ENCODE measurements around the gene PDE7B. TPM values are rescaled to one million over a fixed set of nuclear protein-coding genes. Genes with fewer than 3 reads are reported as not detected.

PDE7B gene
- total RNA-seq, 1 donor from 2014 or later: 13.6 TPM

DNA sequence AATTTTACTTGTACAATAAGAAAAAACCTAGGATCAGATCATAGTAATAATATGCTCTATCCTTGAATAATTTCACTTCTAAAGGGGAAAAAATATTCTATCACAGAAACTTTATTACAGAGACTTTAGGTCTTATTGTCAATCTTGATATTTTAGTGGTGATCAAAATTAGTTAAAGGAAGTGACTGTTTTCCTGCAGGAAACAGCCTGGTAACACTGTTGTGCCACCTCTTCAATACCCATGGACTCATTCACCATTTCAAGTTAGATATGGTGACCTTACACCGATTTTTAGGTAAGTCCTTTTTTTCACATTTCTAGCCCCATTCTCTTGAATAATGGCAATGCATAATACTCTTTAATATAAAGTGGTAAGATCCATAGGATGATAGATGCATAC lies 299.5 kb downstream of the PDE7B start:
- no peak overlapping the region for H3K27ac ChIP-seq (ENCODE audit: low read depth, low read length)
- no peak overlapping the region for H3K9ac ChIP-seq (ENCODE audit: low read depth in 1 of 3, low read length in 3 of 3)
- no peak overlapping the region for H3K4me3 ChIP-seq (ENCODE audit: low read length in 3 of 3)
- no peaks in the 10 kb centered on the region for H3K9me3 ChIP-seq (ENCODE audit: control insufficient read depth in 3 of 3, low read length in 3 of 3)
- H3K36me3 ChIP-seq (ENCODE audit: control insufficient read depth in 3 of 3, insufficient read depth in 3 of 3, low read length in 3 of 3): peaks cover 0 to 19% (median 10%) of the 10 kb centered on the region in 3 donors
- H3K4me1 ChIP-seq (ENCODE audit: control insufficient read depth in 3 of 3, insufficient read depth in 3 of 3, low read length in 3 of 3): peaks cover 0 to 8% (median 4%) of the 10 kb centered on the region in 3 donors
- no peaks in the 10 kb centered on the region for H3K27me3 ChIP-seq (ENCODE audit: control insufficient read depth in 3 of 3, insufficient read depth in 3 of 3, low read length in 3 of 3)

- Histone ChIP-seq H3K27ac (ENCODE audit: low read depth, low read length) (no peak overlapping the region), H3K36me3 (ENCODE audit: control insufficient read depth in 3 of 3, insufficient read depth in 3 of 3, low read length in 3 of 3) (peaks cover 4 to 28% (median 12%) of the 10 kb centered on the region in 3 donors), H3K9ac (ENCODE audit: low read depth in 1 of 3, low read length in 3 of 3) (no peak overlapping the region), H3K27me3 (ENCODE audit: control insufficient read depth in 3 of 3, insufficient read depth in 3 of 3, low read length in 3 of 3) (no peaks in the 10 kb centered on the region), H3K4me1 (ENCODE audit: control insufficient read depth in 3 of 3, insufficient read depth in 3 of 3, low read length in 3 of 3) (peaks cover 0 to 10% (median 7%) of the 10 kb centered on the region in 3 donors), H3K4me3 (ENCODE audit: low read length in 3 of 3) (no peak overlapping the region), H3K9me3 (ENCODE audit: control insufficient read depth in 3 of 3, low read length in 3 of 3) (no peaks in the 10 kb centered on the region)
Observed at GRCh38 chr6:136153707-136154375, 302.3 kb downstream of the PDE7B start.

DNA sequence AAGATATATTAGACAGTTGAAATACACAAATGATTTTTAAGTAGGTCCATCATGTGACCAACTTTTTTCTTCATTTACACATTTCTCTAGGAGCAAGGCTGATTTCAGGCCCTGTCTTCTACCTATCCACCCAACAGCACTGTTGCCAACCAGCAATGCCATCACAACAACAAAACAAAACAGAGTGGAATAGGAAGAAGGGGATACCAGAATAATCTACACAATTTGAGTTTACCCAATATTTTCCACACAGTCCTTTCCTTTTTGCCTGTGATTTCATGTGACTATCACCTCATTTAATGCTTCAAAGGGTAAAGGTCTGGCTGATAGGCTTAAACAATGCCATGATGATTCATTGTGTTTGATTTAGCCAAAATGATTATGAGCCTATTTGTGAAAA lies 303.7 kb downstream of the PDE7B start:
- H3K9me3 ChIP-seq (ENCODE audit: control insufficient read depth in 3 of 3, low read length in 3 of 3): no peaks in the 10 kb centered on the region
- H3K27ac ChIP-seq (ENCODE audit: low read depth, low read length): no peak overlapping the region
- peaks cover 4 to 26% (median 12%) of the 10 kb centered on the region in 3 donors for H3K36me3 ChIP-seq (ENCODE audit: control insufficient read depth in 3 of 3, insufficient read depth in 3 of 3, low read length in 3 of 3)
- H3K4me3 ChIP-seq (ENCODE audit: low read length in 3 of 3): no peak overlapping the region
- no peak overlapping the region for H3K9ac ChIP-seq (ENCODE audit: low read depth in 1 of 3, low read length in 3 of 3)
- no peaks in the 10 kb centered on the region for H3K27me3 ChIP-seq (ENCODE audit: control insufficient read depth in 3 of 3, insufficient read depth in 3 of 3, low read length in 3 of 3)
- peaks cover 0 to 10% (median 7%) of the 10 kb centered on the region in 3 donors for H3K4me1 ChIP-seq (ENCODE audit: control insufficient read depth in 3 of 3, insufficient read depth in 3 of 3, low read length in 3 of 3)

- Histone ChIP-seq H3K4me3 (ENCODE audit: low read length in 3 of 3) (no peak overlapping the region), H3K27me3 (ENCODE audit: control insufficient read depth in 3 of 3, insufficient read depth in 3 of 3, low read length in 3 of 3) (no peaks in the 10 kb centered on the region), H3K36me3 (ENCODE audit: control insufficient read depth in 3 of 3, insufficient read depth in 3 of 3, low read length in 3 of 3) (peaks cover 4 to 31% (median 10%) of the 10 kb centered on the region in 3 donors), H3K9ac (ENCODE audit: low read depth in 1 of 3, low read length in 3 of 3) (no peak overlapping the region), H3K27ac (ENCODE audit: low read depth, low read length) (no peak overlapping the region), H3K9me3 (ENCODE audit: control insufficient read depth in 3 of 3, low read length in 3 of 3) (no peaks in the 10 kb centered on the region), H3K4me1 (ENCODE audit: control insufficient read depth in 3 of 3, insufficient read depth in 3 of 3, low read length in 3 of 3) (peaks cover 0 to 10% (median 7%) of the 10 kb centered on the region in 3 donors)
Observed at GRCh38 chr6:136157743-136158142, 306.2 kb downstream of the PDE7B start.

GRCh38 chr6:136158387-136158821 lies 306.9 kb downstream of the PDE7B start:
- Histone ChIP-seq H3K27me3 (ENCODE audit: control insufficient read depth in 3 of 3, insufficient read depth in 3 of 3, low read length in 3 of 3) (no peaks in the 10 kb centered on the region), H3K27ac (ENCODE audit: low read depth, low read length) (no peak overlapping the region), H3K9me3 (ENCODE audit: control insufficient read depth in 3 of 3, low read length in 3 of 3) (no peaks in the 10 kb centered on the region), H3K4me3 (ENCODE audit: low read length in 3 of 3) (no peak overlapping the region), H3K9ac (ENCODE audit: low read depth in 1 of 3, low read length in 3 of 3) (no peak overlapping the region), H3K4me1 (ENCODE audit: control insufficient read depth in 3 of 3, insufficient read depth in 3 of 3, low read length in 3 of 3) (peaks cover 0 to 5% (median 3%) of the 10 kb centered on the region in 3 donors), H3K36me3 (ENCODE audit: control insufficient read depth in 3 of 3, insufficient read depth in 3 of 3, low read length in 3 of 3) (peaks cover 9 to 31% (median 13%) of the 10 kb centered on the region in 3 donors)

GRCh38 chr6:136158971-136159370 lies 307.5 kb downstream of the PDE7B start:
- Histone ChIP-seq H3K4me3 (ENCODE audit: low read length in 3 of 3) (no peak overlapping the region), H3K27me3 (ENCODE audit: control insufficient read depth in 3 of 3, insufficient read depth in 3 of 3, low read length in 3 of 3) (no peaks in the 10 kb centered on the region), H3K9me3 (ENCODE audit: control insufficient read depth in 3 of 3, low read length in 3 of 3) (no peaks in the 10 kb centered on the region), H3K36me3 (ENCODE audit: control insufficient read depth in 3 of 3, insufficient read depth in 3 of 3, low read length in 3 of 3) (peaks cover 9 to 31% (median 13%) of the 10 kb centered on the region in 3 donors), H3K27ac (ENCODE audit: low read depth, low read length) (no peak overlapping the region), H3K9ac (ENCODE audit: low read depth in 1 of 3, low read length in 3 of 3) (no peak overlapping the region), H3K4me1 (ENCODE audit: control insufficient read depth in 3 of 3, insufficient read depth in 3 of 3, low read length in 3 of 3) (peaks cover 0 to 4% (median 3%) of the 10 kb centered on the region in 3 donors)

GRCh38 chr6:136160250-136160649 lies 308.7 kb downstream of the PDE7B start:
- Histone ChIP-seq H3K9ac (ENCODE audit: low read depth in 1 of 3, low read length in 3 of 3) (no peak overlapping the region), H3K4me3 (ENCODE audit: low read length in 3 of 3) (no peak overlapping the region), H3K27me3 (ENCODE audit: control insufficient read depth in 3 of 3, insufficient read depth in 3 of 3, low read length in 3 of 3) (no peaks in the 10 kb centered on the region), H3K27ac (ENCODE audit: low read depth, low read length) (no peak overlapping the region), H3K4me1 (ENCODE audit: control insufficient read depth in 3 of 3, insufficient read depth in 3 of 3, low read length in 3 of 3) (peaks cover 0 to 4% (median 3%) of the 10 kb centered on the region in 3 donors), H3K9me3 (ENCODE audit: control insufficient read depth in 3 of 3, low read length in 3 of 3) (no peaks in the 10 kb centered on the region), H3K36me3 (ENCODE audit: control insufficient read depth in 3 of 3, insufficient read depth in 3 of 3, low read length in 3 of 3) (peaks cover 9 to 30% (median 11%) of the 10 kb centered on the region in 3 donors)

DNA sequence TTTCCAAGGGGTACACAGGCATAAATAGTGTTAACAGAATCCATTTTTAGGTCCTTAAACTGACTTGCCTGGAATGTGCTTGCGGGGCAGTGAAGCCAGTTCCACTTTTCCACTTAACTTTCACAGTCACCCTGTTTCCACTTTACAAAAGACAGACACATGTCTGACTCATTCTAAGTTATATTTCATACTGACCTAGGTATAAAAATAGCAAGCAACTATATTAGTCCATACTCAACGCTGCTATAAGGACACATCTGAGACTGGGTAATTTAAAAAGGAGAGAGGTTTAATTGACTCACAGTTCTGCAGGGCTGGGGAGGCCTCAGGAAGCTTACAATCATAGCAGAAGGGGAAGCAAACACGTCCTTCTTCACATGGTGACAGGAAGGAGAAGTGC lies 310.4 kb downstream of the PDE7B start:
- H3K36me3 ChIP-seq (ENCODE audit: control insufficient read depth in 3 of 3, insufficient read depth in 3 of 3, low read length in 3 of 3): peaks cover 5 to 29% (median 20%) of the 10 kb centered on the region in 3 donors

DNA sequence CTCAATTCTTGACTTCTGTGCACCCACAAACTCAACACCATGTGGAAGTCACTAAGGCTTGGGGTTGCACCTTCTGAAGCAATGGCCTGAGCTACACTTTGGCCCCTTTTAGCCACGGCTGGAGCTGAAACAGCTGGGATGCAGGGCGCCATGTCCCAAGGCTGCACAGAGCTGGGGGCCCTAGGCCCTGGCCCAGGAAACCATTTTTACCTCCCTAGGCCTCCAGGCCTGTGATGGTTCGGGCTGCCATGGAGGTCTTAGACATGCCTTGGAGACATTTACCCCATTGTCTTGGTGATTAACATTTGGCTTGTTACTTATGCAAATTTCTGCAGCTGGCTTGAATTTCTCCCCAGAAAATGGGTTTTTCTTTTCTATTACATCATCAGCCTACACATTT lies 311.8 kb downstream of the PDE7B start:
- Histone ChIP-seq H3K4me1 (ENCODE audit: control insufficient read depth in 3 of 3, insufficient read depth in 3 of 3, low read length in 3 of 3) (no peaks in the 10 kb centered on the region), H3K27me3 (ENCODE audit: control insufficient read depth in 3 of 3, insufficient read depth in 3 of 3, low read length in 3 of 3) (no peaks in the 10 kb centered on the region), H3K36me3 (ENCODE audit: control insufficient read depth in 3 of 3, insufficient read depth in 3 of 3, low read length in 3 of 3) (peaks cover 5 to 25% (median 20%) of the 10 kb centered on the region in 3 donors), H3K9ac (ENCODE audit: low read depth in 1 of 3, low read length in 3 of 3) (no peak overlapping the region), H3K4me3 (ENCODE audit: low read length in 3 of 3) (no peak overlapping the region), H3K27ac (ENCODE audit: low read depth, low read length) (no peak overlapping the region), H3K9me3 (ENCODE audit: control insufficient read depth in 3 of 3, low read length in 3 of 3) (no peaks in the 10 kb centered on the region)

More for the DNA sequence above, 310.4 kb downstream of the PDE7B start:
- Histone ChIP-seq H3K27me3 (ENCODE audit: control insufficient read depth in 3 of 3, insufficient read depth in 3 of 3, low read length in 3 of 3) (no peaks in the 10 kb centered on the region), H3K4me1 (ENCODE audit: control insufficient read depth in 3 of 3, insufficient read depth in 3 of 3, low read length in 3 of 3) (peaks cover 0 to 4% (median 3%) of the 10 kb centered on the region in 3 donors), H3K9ac (ENCODE audit: low read depth in 1 of 3, low read length in 3 of 3) (no peak overlapping the region), H3K27ac (ENCODE audit: low read depth, low read length) (no peak overlapping the region), H3K9me3 (ENCODE audit: control insufficient read depth in 3 of 3, low read length in 3 of 3) (no peaks in the 10 kb centered on the region), H3K4me3 (ENCODE audit: low read length in 3 of 3) (no peak overlapping the region)

DNA sequence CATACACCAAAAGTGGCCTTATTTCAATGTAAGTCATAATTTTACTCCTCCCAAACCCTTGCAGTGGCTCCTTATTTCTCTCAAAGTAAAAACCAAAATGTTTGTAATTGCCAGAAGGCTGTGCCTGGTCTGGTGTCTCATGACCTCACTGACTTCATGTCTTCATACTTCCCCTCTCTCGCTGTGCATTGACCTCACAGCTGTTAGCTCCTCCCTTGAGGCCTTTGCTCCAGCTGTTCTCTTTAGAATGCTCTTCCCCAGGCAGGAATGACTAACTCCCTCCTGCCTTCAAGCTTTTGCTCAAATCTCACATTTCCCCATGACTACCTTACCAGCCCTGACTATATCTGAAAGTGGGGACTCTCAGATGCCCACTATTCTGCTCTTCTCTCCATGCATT lies 315.3 kb downstream of the PDE7B start:
- Histone ChIP-seq H3K9ac (ENCODE audit: low read depth in 1 of 3, low read length in 3 of 3) (no peak overlapping the region), H3K27ac (ENCODE audit: low read depth, low read length) (no peak overlapping the region), H3K36me3 (ENCODE audit: control insufficient read depth in 3 of 3, insufficient read depth in 3 of 3, low read length in 3 of 3) (peaks cover 7 to 20% (median 20%) of the 10 kb centered on the region in 3 donors), H3K27me3 (ENCODE audit: control insufficient read depth in 3 of 3, insufficient read depth in 3 of 3, low read length in 3 of 3) (no peaks in the 10 kb centered on the region), H3K4me3 (ENCODE audit: low read length in 3 of 3) (no peak overlapping the region), H3K9me3 (ENCODE audit: control insufficient read depth in 3 of 3, low read length in 3 of 3) (no peaks in the 10 kb centered on the region), H3K4me1 (ENCODE audit: control insufficient read depth in 3 of 3, insufficient read depth in 3 of 3, low read length in 3 of 3) (no peaks in the 10 kb centered on the region)
